SU-DHL-6 (cell line): ENCODE results near the gene ATG10.
"Not testable (repeated sequence)": the region's sequence is repeated elsewhere in the genome, so short reads cannot be mapped to it uniquely, and the experiment has no call there.

Experiments used
- H2AFZ ChIP-seq: fragments of 200-600 bp; sonication (generic); 2 replicates; pipeline ENCODE4 v1.6.1; 2014; ENCODE audit warnings: low read depth, mild to moderate bottlenecking, moderate library complexity, mixed read lengths, antibody characterized with exemption, low read length; ENCODE audit not compliant: severe bottlenecking
- H3F3A ChIP-seq: fragments of 200-600 bp; shearing (Covaris generic); 2 replicates; pipeline ENCODE4 v1.6.0; 2016; ENCODE audit warnings: antibody characterized with exemption, mild to moderate bottlenecking; ENCODE audit not compliant: insufficient read depth
- H3K27ac ChIP-seq: fragments of 200-600 bp; sonication (generic); 2 replicates; pipeline ENCODE4 v1.5.1; 2016; ENCODE audit warnings: low read depth, mild to moderate bottlenecking, low read length, moderate library complexity, mixed read lengths
- H3K27me3 ChIP-seq: fragments of 200-600 bp; sonication (generic), shearing (Covaris generic); 2 replicates; pipeline ENCODE4 v1.6.0; 2014; ENCODE audit warnings: mild to moderate bottlenecking, low read length
- H3K36me3 ChIP-seq: fragments of 200-600 bp; sonication (generic); 2 replicates; pipeline ENCODE4 v1.6.1; 2014; ENCODE audit warnings: mild to moderate bottlenecking, low read length, mixed read lengths
- H3K4me2 ChIP-seq: fragments of 300-600, 200-600 bp; shearing (Covaris generic), sonication (generic); 2 replicates; pipeline ENCODE4 v1.6.0; 2014; ENCODE audit warnings: low read length, low read depth, mild to moderate bottlenecking; ENCODE audit not compliant: poor library complexity, severe bottlenecking
- H3K4me3 ChIP-seq: fragments of 200-600 bp; sonication (generic); 2 replicates; pipeline ENCODE4 v1.5.1; 2014; ENCODE audit warnings: antibody characterized with exemption, low read length, mild to moderate bottlenecking, mixed read lengths; ENCODE audit not compliant: insufficient read depth, poor library complexity, severe bottlenecking
- H3K79me2 ChIP-seq: fragments of 200-600 bp; sonication (generic); 2 replicates; pipeline ENCODE4 v1.6.1; 2014; ENCODE audit warnings: mild to moderate bottlenecking, low read length, moderate library complexity; ENCODE audit not compliant: insufficient read depth
- H3K9ac ChIP-seq: fragments of 200-600 bp; sonication (generic); 2 replicates; pipeline ENCODE4 v1.7.0; 2014; ENCODE audit warnings: mild to moderate bottlenecking, low read length
- H3K9me2 ChIP-seq: fragments of 200-600 bp; sonication (generic); replicated peaks from 2 replicates; pipeline ENCODE4 v1.6.1; 2014; ENCODE audit warnings: low read length; ENCODE audit not compliant: insufficient read depth
- H3K9me3 ChIP-seq: fragments of 200-600 bp; sonication (generic); 2 replicates; pipeline ENCODE4 v1.6.1; 2014; ENCODE audit warnings: low read length, mixed read lengths; ENCODE audit not compliant: insufficient read depth
- H4K20me1 ChIP-seq: fragments of 200-600 bp; sonication (generic); 2 replicates; pipeline ENCODE4 v1.6.1; 2014; ENCODE audit warnings: low read depth, mild to moderate bottlenecking, antibody characterized with exemption, low read length, moderate library complexity, mixed read lengths
- CTCF ChIP-seq: fragments of 200-600 bp; sonication (generic); IDR thresholded peaks from one replicate; pipeline ENCODE4 v1.5.1; 2017; ENCODE audit warnings: antibody characterized with exemption, mild to moderate bottlenecking, low read length, moderate library complexity; ENCODE audit not compliant: insufficient read depth, poor library complexity, severe bottlenecking
- EZH2phosphoT487 ChIP-seq: fragments of 200-600 bp; sonication (generic), shearing (Covaris generic); conservative IDR thresholded peaks from 2 replicates; pipeline ENCODE4 v1.6.1; 2018; ENCODE audit warnings: mild to moderate bottlenecking, antibody characterized with exemption, low read length, moderate library complexity, mixed read lengths

ATG10 gene

GRCh38 chr5:82109013-82109412 is 137.2 kb downstream of the ATG10 start:
- Histone ChIP-seq H3K27me3 (no peaks in the 10 kb centered on the region), H2AFZ (no peak overlapping the region), H3F3A (no peaks in the 10 kb centered on the region), H3K79me2 (no peaks in the 10 kb centered on the region), H3K9me2 (no peaks in the 10 kb centered on the region), H3K27ac (no peak overlapping the region), H3K4me2 (no peak overlapping the region), H3K9me3 (no peaks in the 10 kb centered on the region), H4K20me1 (no peaks in the 10 kb centered on the region), H3K9ac (no peak overlapping the region), H3K4me3 (no peak overlapping the region), H3K36me3 (no peaks in the 10 kb centered on the region)
- TF ChIP-seq CTCF = no peak
- no peak for TF ChIP-seq EZH2phosphoT487

- H3K9me2 ChIP-seq, H3K36me3 ChIP-seq, H4K20me1 ChIP-seq, H3K4me3 ChIP-seq, H3K4me2 ChIP-seq, H3K9ac ChIP-seq, H2AFZ ChIP-seq, H3K79me2 ChIP-seq, H3K9me3 ChIP-seq, H3F3A ChIP-seq, H3K27ac ChIP-seq, H3K27me3 ChIP-seq: not testable (repeated sequence)
Measured at GRCh38 chr5:82109915-82110314, 138.1 kb downstream of the ATG10 start.

GRCh38 chr5:82111191-82111590 is 139.4 kb downstream of the ATG10 start:
- Histone ChIP-seq H4K20me1 (no peaks in the 10 kb centered on the region), H3K9me2 (no peaks in the 10 kb centered on the region), H2AFZ (no peak overlapping the region), H3K9me3 (no peaks in the 10 kb centered on the region), H3K36me3 (no peaks in the 10 kb centered on the region), H3K4me3 (no peak overlapping the region), H3K27me3 (no peaks in the 10 kb centered on the region), H3K27ac (no peak overlapping the region), H3F3A (no peaks in the 10 kb centered on the region), H3K79me2 (no peaks in the 10 kb centered on the region), H3K9ac (no peak overlapping the region), H3K4me2 (no peak overlapping the region)
- TF ChIP-seq CTCF = no peak
- no peak for TF ChIP-seq EZH2phosphoT487

- Histone ChIP-seq H3K27ac (no peak overlapping the region), H3K4me3 (no peak overlapping the region), H3F3A (no peaks in the 10 kb centered on the region), H3K9me2 (no peaks in the 10 kb centered on the region), H3K9ac (no peak overlapping the region), H3K36me3 (no peaks in the 10 kb centered on the region), H3K79me2 (no peaks in the 10 kb centered on the region), H3K4me2 (no peak overlapping the region), H3K27me3 (no peaks in the 10 kb centered on the region), H3K9me3 (no peaks in the 10 kb centered on the region), H4K20me1 (no peaks in the 10 kb centered on the region), H2AFZ (no peak overlapping the region)
- TF ChIP-seq EZH2phosphoT487 (no peak), CTCF (no peak)
Measured at GRCh38 chr5:82115858-82116257, 144.0 kb downstream of the ATG10 start.
